AG09309 (cell line): ENCODE data around the gene DXO.
"Not testable (repeated sequence)": the region's sequence is repeated elsewhere in the genome, so short reads cannot be mapped to it uniquely, and the experiment has no call there.

Source experiments
- DNase-seq: peaks from one replicate; pipeline ENCODE4 v3.0.0-alpha.2; 2010; ENCODE audit warnings: low read depth
- H3K4me3 ChIP-seq: 2 replicates; pipeline ENCODE4 v1.5.1; 2011; ENCODE audit warnings: mild to moderate bottlenecking, low read depth, low read length, moderate library complexity; ENCODE audit not compliant: control insufficient read depth
- CTCF ChIP-seq: IDR thresholded peaks from 2 replicates; pipeline ENCODE4 v1.5.1; 2011; ENCODE audit warnings: mild to moderate bottlenecking, low read depth, low read length, inconsistent platforms; ENCODE audit not compliant: insufficient read depth, control insufficient read depth; ENCODE audit errors: missing control alignments

Gene DXO

GRCh38 chr6:31994421-31994820 is 22.5 kb upstream of the DXO start:
- DNase-seq, H3K4me3 ChIP-seq: not testable (repeated sequence)

GRCh38 chr6:31989363-31989762 is 17.4 kb upstream of the DXO start:
- H3K4me3 ChIP-seq, DNase-seq: not testable (repeated sequence)

- H3K4me3 ChIP-seq, result not testable (repeated sequence)
These were observed 9.8 kb upstream of the DXO start, which contains the start of gene C4A for GRCh38 chr6:31981744-31982143. C4A (plus strand) TSS chr6:31982057; CDS start chr6:31982108, 51 bp downstream.

GRCh38 chr6:31980998-31981397 is 9.1 kb upstream of the DXO start:
- DNase-seq, H3K4me3 ChIP-seq: not testable (repeated sequence)

More at GRCh38 chr6:31981744-31982143, 9.8 kb upstream of the DXO start, which contains the start of gene C4A:
- not testable (repeated sequence) for DNase-seq

- not testable (repeated sequence) for DNase-seq, H3K4me3 ChIP-seq
These were observed 8.4 kb upstream of the DXO start for GRCh38 chr6:31980195-31980876.

GRCh38 chr6:31979238-31979898 is 7.4 kb upstream of the DXO start:
- no peak for TF ChIP-seq CTCF
- no peak overlapping the region for H3K4me3 ChIP-seq
- no peak for DNase-seq

GRCh38 chr6:31978831-31979230 is 6.9 kb upstream of the DXO start:
- no peak for TF ChIP-seq CTCF
- H3K4me3 ChIP-seq, result no peak overlapping the region
- DNase-seq, result no peak

GRCh38 chr6:31977816-31978431 is 6.0 kb upstream of the DXO start:
- no peak for TF ChIP-seq CTCF
- H3K4me3 ChIP-seq, result no peak overlapping the region
- DNase-seq, result no peak

GRCh38 chr6:31976065-31976464 is 4.1 kb upstream of the DXO start:
- H3K4me3 ChIP-seq, DNase-seq: not testable (repeated sequence)
